ENCODE measurements around the gene TFDP1. TPM values are rescaled to one million over a fixed set of nuclear protein-coding genes. Genes with fewer than 3 reads are reported as not detected.

The TFDP1 gene
- polyA plus RNA-seq, 3 donors, result 30.3 to 54.0 (median 37.6) TPM

DNA sequence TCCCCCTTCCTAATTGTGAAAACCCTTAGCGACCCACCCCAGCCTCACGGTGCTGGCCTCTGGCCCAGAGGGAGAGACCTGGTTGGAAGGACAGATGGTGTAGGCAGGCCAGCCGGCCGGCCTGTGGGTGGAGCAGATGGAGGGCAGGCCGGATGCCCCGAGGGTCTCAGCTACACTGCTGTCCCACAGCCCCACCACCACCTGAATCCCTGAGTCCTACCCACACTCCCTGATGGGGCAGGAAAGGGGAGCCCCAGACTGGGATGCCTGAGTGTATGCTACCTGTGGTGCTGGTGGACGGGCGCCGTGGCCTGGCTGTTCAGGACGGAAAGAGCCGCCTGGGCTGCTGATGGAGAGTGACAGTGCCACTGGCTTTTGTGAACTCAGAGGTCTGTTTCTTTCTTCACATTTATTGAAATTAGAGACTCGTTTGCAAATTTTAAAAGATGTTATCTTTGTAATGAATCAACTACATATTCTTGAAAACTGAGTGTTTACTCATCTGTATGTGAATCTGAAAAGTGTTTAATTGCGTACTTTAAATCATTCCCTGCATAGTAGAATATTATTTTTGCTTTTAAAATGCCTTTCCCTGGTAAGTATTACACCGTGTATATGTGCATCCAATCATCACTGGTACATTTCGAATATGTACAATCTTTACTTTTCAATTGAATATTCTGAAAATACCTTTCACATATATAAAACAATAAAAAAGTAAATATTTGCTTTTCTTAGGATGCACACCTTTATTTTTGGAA is 35.7 kb downstream of the TFDP1 start:
- H2AFZ ChIP-seq (ENCODE audit: insufficient read depth, low read depth, low read length, poor library complexity, severe bottlenecking), result no peak overlapping the region

GRCh38 chr13:113621046-113621445 is 36.5 kb downstream of the TFDP1 start:
- H3K27me3 Mint-ChIP-seq (ENCODE audit: low read depth in 3 of 3), result peaks cover 0 to 15% (median 2%) of the 10 kb centered on the region in 3 donors
- peak overlapping the region in 1 of 7 donors; percentile 10 for H3K27ac Mint-ChIP-seq
- H3K4me3 ChIP-seq (replicated peaks in 1 of 3; ENCODE audit: low read depth in 2 of 3, low read length in 3 of 3), result no peak overlapping the region
- no peak overlapping the region for H3K27ac ChIP-seq (ENCODE audit: low read depth in 1 of 2, low read length in 2 of 2)
- H3K9me3 ChIP-seq (replicated peaks in 1 of 2; ENCODE audit: control insufficient read depth in 1 of 2, insufficient read depth in 1 of 2, low read length in 2 of 2), result no peaks in the 10 kb centered on the region
- WGBS (ENCODE audit: insufficient coverage), result 100% methylated on average over 8 of the region's 15 CpGs
- H3K27me3 ChIP-seq (ENCODE audit: control insufficient read depth in 2 of 2, insufficient read depth in 2 of 2, low read length in 2 of 2), result no peaks in the 10 kb centered on the region
- peaks cover 5 to 37% of the 10 kb centered on the region in 2 donors for H3K36me3 ChIP-seq (replicated peaks in 1 of 2; ENCODE audit: control insufficient read depth in 1 of 2, insufficient read depth in 2 of 2, low read length in 2 of 2)
- H3K79me2 ChIP-seq (ENCODE audit: insufficient read depth, low read length), result peaks cover 49% of the 10 kb centered on the region
- no peak for TF ChIP-seq CTCF (IDR thresholded peaks at IDR 0.05)
- intact Hi-C loops (cut with micrococcal nuclease), result no loop called here
- peaks cover 16% of the 10 kb centered on the region in 2 donors for H3K4me1 ChIP-seq (ENCODE audit: control insufficient read depth in 1 of 2, insufficient read depth in 2 of 2, low read length in 2 of 2)
- H3K9ac ChIP-seq (ENCODE audit: insufficient read depth, low read length, poor library complexity, severe bottlenecking), result no peak overlapping the region
- peaks cover 15% of the 10 kb centered on the region for H3K4me1 Mint-ChIP-seq
- no peaks in the 10 kb centered on the region for H4K20me1 ChIP-seq (ENCODE audit: insufficient read depth, low read length)
- H3K36me3 Mint-ChIP-seq, result peaks cover 17 to 50% of the 10 kb centered on the region in 2 donors
- no peak overlapping the region for H2AFZ ChIP-seq (ENCODE audit: insufficient read depth, low read depth, low read length, poor library complexity, severe bottlenecking)
- peaks cover 0 to 5% (median 1%) of the 10 kb centered on the region in 7 donors for H3K9me3 Mint-ChIP-seq
- no peak for DNase-seq
- no peak overlapping the region for H3K4me3 Mint-ChIP-seq
- H3K4me2 ChIP-seq (replicated peaks; ENCODE audit: extremely low read depth, low read length, poor library complexity, severe bottlenecking), result no peak overlapping the region

More for the DNA sequence above, 35.7 kb downstream of the TFDP1 start:
- peaks cover 0 to 5% (median 0%) of the 10 kb centered on the region in 7 donors for H3K9me3 Mint-ChIP-seq
- Histone ChIP-seq H3K9ac (ENCODE audit: insufficient read depth, low read length, poor library complexity, severe bottlenecking) (no peak overlapping the region), H3K4me1 (ENCODE audit: control insufficient read depth in 1 of 2, insufficient read depth in 2 of 2, low read length in 2 of 2) (peaks cover 24% of the 10 kb centered on the region in 2 donors), H3K27ac (ENCODE audit: low read depth in 1 of 2, low read length in 2 of 2) (peak overlapping the region in 1 of 2 donors; percentile 58), H3K36me3 (replicated peaks in 1 of 2; ENCODE audit: control insufficient read depth in 1 of 2, insufficient read depth in 2 of 2, low read length in 2 of 2) (peaks cover 5 to 37% of the 10 kb centered on the region in 2 donors), H3K4me3 (replicated peaks in 1 of 3; ENCODE audit: low read depth in 2 of 3, low read length in 3 of 3) (no peak overlapping the region), H3K79me2 (ENCODE audit: insufficient read depth, low read length) (peaks cover 52% of the 10 kb centered on the region), H3K4me2 (replicated peaks; ENCODE audit: extremely low read depth, low read length, poor library complexity, severe bottlenecking) (no peak overlapping the region), H3K27me3 (ENCODE audit: control insufficient read depth in 2 of 2, insufficient read depth in 2 of 2, low read length in 2 of 2) (no peaks in the 10 kb centered on the region), H4K20me1 (ENCODE audit: insufficient read depth, low read length) (no peaks in the 10 kb centered on the region), H3K9me3 (replicated peaks in 1 of 2; ENCODE audit: control insufficient read depth in 1 of 2, insufficient read depth in 1 of 2, low read length in 2 of 2) (no peaks in the 10 kb centered on the region)
- peaks cover 17 to 41% of the 10 kb centered on the region in 2 donors for H3K36me3 Mint-ChIP-seq
- 100% methylated on average over 1 of the region's 15 CpGs for WGBS (ENCODE audit: insufficient coverage)
- H3K4me3 Mint-ChIP-seq, result no peak overlapping the region
- peak overlapping the region in 4 of 7 donors; percentile 18 to 85 (median 46) for H3K27ac Mint-ChIP-seq
- peaks cover 23% of the 10 kb centered on the region for H3K4me1 Mint-ChIP-seq
- intact Hi-C loops (cut with micrococcal nuclease), result no loop called here
- TF ChIP-seq CTCF (IDR thresholded peaks at IDR 0.05), result no peak
- no peak for DNase-seq
- H3K27me3 Mint-ChIP-seq (ENCODE audit: low read depth in 3 of 3), result peaks cover 0 to 10% (median 0%) of the 10 kb centered on the region in 3 donors

Measured in CD14-positive monocyte (primary cell).